ENCODE data around the gene GAK.

The GAK gene

GRCh38 chr4:893995-894705, 38.0 kb downstream of the GAK start:
- no peak for TF ChIP-seq CTCF (IDR thresholded peaks at IDR 0.05; ENCODE audit: control insufficient read depth, extremely low read depth, insufficient read depth)
- no peak overlapping the region for H3K4me3 ChIP-seq (ENCODE audit: low read depth, low read length)
- no peak for DNase-seq (ENCODE audit: low read depth)

GRCh38 chr4:893276-893994, 38.7 kb downstream of the GAK start:
- H3K4me3 ChIP-seq (ENCODE audit: low read depth, low read length), result no peak overlapping the region
- TF ChIP-seq CTCF (IDR thresholded peaks at IDR 0.05; ENCODE audit: control insufficient read depth, extremely low read depth, insufficient read depth), result no peak
- DNase-seq (ENCODE audit: low read depth), result no peak

GRCh38 chr4:892780-893179, 39.3 kb downstream of the GAK start:
- H3K4me3 ChIP-seq (ENCODE audit: low read depth, low read length), result no peak overlapping the region
- TF ChIP-seq CTCF (IDR thresholded peaks at IDR 0.05; ENCODE audit: control insufficient read depth, extremely low read depth, insufficient read depth), result no peak
- DNase-seq (ENCODE audit: low read depth), result no peak

- DNase-seq (ENCODE audit: low read depth), result no peak
- H3K4me3 ChIP-seq (ENCODE audit: low read depth, low read length), result no peak overlapping the region
- TF ChIP-seq CTCF (IDR thresholded peaks at IDR 0.05; ENCODE audit: control insufficient read depth, extremely low read depth, insufficient read depth), result 0 out of 2 replicates have a peak, but pooled peaks have one; percentile 24
These were observed 40.4 kb downstream of the GAK start for GRCh38 chr4:891747-892146.

- DNase-seq (ENCODE audit: low read depth), result no peak
- no peak overlapping the region for H3K4me3 ChIP-seq (ENCODE audit: low read depth, low read length)
- no peak for TF ChIP-seq CTCF (IDR thresholded peaks at IDR 0.05; ENCODE audit: control insufficient read depth, extremely low read depth, insufficient read depth)
These were observed 42.0 kb downstream of the GAK start for GRCh38 chr4:890036-890695.

- no peak overlapping the region for H3K4me3 ChIP-seq (ENCODE audit: low read depth, low read length)
- DNase-seq (ENCODE audit: low read depth), result no peak
- TF ChIP-seq CTCF (IDR thresholded peaks at IDR 0.05; ENCODE audit: control insufficient read depth, extremely low read depth, insufficient read depth), result no peak
These were observed 42.6 kb downstream of the GAK start for GRCh38 chr4:889516-889915.

All from LNCaP clone FGC (cell line).